GM19468 (cell line): ENCODE data around the gene DSCAML1.
A peak's percentile ranks its signal among the peaks of the same experiment; 100 is the strongest.
"Not testable (repeated sequence)": the region's sequence is repeated elsewhere in the genome, so short reads cannot be mapped to it uniquely, and the experiment has no call there.

ENCODE experiments used
- ATAC-seq: cut with Tn5 transposase; IDR thresholded peaks from one replicate; pipeline ENCODE4 v1.9.1; 2021; ENCODE audit warnings: mild to moderate bottlenecking, moderate library complexity, moderate number of reproducible peaks; ENCODE audit not compliant: unreplicated experiment; ENCODE audit errors: extremely low read depth

Gene DSCAML1

GRCh38 chr11:117819096-117820040 is 22.4 kb upstream of the DSCAML1 start:
- ATAC-seq: no peak

DNA sequence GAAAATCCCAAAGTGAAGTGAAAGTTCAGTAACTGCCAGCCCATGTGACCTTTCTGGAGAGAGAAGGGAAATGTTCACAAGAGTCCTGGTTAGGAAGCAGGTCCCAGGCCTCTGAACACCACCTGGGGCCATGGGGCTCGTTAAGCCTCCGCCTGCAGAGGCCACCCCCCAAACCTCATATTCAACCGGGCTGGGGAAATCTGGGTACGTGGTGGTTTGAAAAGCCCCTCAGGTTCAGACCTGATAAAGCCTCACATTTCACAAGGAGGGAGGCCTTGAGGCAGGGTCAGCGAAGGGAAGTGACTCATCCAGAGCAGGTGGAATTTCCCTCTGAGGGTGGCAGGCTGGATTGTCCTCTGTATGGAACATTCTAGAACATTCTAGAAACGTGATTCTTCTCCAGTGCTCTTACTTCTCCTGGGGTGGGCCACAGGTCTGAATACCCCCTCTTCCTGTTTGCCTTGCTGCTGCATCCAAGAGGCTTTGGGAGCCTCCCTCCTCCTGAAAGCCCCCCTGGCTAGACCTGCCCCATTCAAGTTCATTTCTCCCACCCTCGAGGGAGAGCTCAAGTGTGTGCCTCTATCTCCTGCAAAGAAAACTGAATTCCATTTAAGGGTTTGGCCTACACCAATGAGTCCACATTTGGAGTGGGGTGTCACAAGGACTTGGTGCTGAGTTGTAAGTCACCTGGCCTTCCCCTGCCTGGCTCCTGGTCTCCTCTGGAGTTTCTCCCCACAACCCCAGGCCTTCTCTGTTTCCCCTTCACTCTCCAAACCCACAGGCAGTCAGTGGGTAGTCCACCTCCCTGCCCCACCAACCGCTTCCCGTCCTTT is 21.2 kb upstream of the DSCAML1 start:
- no peak for ATAC-seq

- no peak for ATAC-seq
Observed at GRCh38 chr11:117817368-117818040, 20.5 kb upstream of the DSCAML1 start.

- ATAC-seq: no peak
Observed at GRCh38 chr11:117816846-117817367, 19.9 kb upstream of the DSCAML1 start.

- no peak for ATAC-seq
Observed at GRCh38 chr11:117816151-117816741, 19.2 kb upstream of the DSCAML1 start.

- peak; percentile 30 for ATAC-seq
Observed at GRCh38 chr11:117815262-117815803, 18.3 kb upstream of the DSCAML1 start.

DNA sequence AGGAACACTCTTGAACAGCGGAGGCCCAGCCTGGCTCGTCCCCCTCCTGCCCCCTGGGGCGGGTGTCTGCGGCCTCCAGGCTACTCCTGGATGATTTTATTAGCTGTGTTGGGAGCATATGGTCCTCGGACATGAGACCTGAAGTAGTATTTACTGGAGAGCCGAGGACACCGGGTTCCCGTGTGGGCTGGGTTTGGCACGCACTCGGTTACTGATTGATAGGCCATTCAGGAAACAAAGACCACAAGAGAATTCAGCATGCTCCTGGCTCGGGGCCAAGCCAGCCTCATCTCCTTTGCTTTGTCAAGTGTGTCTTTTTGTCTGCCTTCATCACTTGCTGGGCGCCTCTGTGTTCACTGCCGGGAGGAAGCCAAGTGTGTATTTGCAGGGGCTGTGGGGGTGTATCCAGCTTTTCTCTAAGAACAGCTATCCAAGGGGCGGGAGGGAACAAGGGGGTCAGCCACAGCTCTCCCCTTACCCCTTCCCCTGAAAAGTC is 17.8 kb upstream of the DSCAML1 start:
- no peak for ATAC-seq

DNA sequence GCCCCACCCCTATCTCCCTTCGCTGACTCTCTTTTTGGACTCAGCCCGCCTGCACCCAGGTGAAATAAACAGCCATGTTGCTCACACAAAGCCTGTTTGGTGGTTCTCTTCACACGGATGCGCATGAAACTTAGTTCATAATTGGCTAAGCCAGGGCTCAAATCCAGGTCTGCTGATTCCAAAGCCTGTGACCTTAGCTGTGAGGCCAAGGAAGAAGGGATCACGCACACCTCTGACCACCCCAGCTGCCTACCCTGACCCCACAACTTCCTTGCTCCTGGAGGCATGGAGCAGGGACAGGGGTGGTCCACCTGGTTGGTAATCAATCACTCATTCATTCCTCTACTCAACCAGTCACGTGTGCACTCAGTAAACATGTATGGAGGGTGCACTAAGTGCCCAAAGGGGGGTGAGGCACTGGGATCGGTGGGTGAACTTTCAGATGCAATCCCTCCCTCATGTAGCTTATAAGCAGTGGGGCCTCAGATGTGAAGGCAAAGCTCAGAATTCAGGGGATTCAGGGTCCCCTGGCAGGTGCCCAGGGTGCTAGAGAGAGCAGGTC is 17.3 kb upstream of the DSCAML1 start:
- ATAC-seq: no peak

DNA sequence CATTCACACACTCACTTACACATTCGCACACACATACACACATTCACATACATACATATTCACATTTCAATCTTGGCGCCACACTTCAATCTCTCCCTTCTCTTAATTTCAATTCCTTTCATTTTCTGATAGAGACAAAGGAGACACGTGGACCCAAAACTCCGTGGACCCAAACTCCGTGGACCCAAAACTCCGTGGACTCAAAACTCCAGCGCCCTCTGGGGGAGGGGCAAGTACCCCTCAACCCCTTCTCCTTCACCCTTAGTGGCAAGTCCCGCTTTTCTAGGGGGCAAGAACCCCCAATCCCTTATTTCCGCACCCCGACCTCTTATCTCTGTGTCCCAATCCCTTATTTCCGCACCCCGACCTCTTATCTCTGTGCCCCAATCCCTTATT is 13.0 kb upstream of the DSCAML1 start:
- ATAC-seq: not testable (repeated sequence)

DNA sequence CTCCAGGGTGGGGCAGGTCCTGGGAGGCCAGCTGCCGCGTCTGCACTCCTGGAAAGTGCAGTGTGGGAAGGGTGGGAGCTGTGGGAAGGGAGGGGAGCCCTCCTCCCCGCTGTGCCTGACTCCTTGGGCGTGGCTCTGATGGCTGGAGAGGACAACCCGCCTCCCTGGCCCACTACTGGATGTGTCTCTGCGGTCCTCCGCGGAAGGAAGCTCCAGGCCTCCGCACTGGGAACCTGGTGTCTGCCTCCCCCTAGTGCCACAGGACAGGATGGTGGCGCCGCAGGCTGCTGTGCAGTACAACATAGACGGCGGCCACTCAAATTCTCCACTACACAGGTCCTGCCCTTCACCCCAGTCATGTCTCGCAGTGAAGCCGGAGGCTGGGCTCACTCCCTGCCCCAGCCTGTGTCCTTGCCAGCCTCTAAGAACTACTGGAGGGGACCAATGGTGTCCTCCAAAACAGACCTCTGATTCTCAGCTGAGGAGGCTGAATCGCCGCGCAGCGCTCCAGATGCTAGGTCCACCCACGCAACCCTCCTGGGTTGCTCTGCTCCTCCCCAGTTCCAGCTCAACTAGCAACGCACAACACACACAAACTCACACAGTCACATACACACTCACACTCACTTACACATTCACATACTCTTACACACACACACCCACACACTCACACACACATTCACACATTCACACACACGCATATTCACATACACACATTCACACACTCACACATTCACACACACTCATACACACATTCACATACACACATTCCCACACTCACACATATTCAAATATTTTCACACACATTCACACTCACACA is 12.4 kb upstream of the DSCAML1 start:
- no peak for ATAC-seq

GRCh38 chr11:117808784-117809183 is 11.8 kb upstream of the DSCAML1 start:
- no peak for ATAC-seq

- no peak for ATAC-seq
Observed at GRCh38 chr11:117807482-117808327, 10.7 kb upstream of the DSCAML1 start.

DNA sequence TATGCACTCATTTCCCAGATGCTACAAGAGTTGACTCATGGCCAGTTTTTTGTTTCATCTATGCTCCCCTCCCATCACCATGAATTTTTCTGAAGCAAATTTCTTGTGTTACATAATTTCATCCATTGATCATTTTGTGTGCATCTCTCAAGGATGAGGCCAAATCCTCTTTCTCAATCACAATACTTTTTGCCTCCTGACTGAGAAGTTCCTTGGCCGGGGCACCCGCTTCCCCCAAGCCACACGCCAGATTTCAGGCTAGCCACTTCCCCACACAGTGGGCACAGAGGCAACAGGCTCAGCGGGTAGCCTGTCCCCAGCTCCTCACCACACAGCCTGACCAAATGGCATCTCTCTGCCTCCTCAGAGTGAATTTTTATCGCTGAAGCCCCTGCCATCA is 9.8 kb upstream of the DSCAML1 start:
- no peak for ATAC-seq

DNA sequence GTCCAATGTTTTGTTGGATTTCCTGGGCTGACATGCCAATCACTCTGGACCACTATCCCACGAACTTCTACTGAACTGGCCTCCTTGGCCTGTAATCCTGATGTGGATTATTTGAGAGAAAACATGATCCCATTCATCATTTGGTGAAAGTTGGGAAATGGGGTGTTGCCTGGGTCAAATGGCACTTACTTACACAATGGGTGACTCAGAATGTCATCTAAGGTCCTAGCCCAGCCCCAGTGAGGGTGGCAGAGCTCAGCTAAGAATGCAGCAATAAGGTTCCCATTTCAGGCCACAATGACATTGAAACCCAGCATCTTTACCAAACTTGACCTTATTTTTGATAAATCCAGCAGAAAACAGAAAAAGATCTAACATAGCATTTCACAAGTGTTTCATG is 8.0 kb upstream of the DSCAML1 start:
- no peak for ATAC-seq

- ATAC-seq: no peak
Observed at GRCh38 chr11:117803896-117804295, 6.9 kb upstream of the DSCAML1 start.

DNA sequence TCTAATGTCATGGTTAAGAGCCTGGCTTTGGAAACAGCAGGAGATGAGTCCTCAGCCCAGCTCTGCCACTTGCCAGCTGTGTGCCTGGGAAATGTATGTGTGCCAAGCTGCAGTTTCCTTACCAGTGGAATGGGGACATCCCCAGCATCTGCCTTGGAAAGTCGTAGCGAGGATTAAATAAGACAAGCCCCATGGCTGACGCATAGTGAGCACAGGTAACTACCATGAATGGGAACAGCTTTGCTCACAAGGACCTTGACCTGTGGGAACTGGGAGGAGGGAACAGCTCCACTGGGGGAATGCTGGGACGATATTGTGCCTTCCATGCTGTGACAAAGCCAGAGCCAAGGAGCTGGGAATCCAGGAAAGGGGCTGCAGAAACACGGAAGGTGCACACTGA is 2.6 kb upstream of the DSCAML1 start:
- no peak for ATAC-seq

DNA sequence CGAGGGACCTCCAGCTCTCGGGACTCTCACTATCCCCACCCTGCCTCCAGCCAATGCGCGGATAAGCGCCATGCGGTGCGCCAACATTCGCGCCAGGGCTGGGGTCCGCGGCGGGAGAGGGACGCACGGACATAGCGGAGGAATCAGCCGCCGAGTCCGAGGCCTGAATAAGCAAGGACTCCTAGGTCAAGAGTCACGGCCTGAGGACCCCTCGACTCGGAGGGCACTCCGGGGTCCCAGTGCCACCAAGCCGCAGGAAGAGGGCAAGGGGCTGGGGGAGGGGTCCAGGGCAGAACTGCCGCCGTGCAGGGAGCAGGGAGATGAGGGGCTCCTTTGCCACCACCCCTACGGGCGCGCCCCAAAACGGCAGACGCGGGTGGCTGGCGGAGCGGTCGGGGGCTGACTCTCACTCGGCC is 552 bp downstream of the DSCAML1 start:
- no peak for ATAC-seq
